NB4 (cell line): Measurements from ENCODE around the gene HES1.

Experiments used
- POLR2A ChIP-seq: IDR thresholded peaks from 2 replicates; pipeline ENCODE4 v1.6.1; 2011; ENCODE audit warnings: mild to moderate bottlenecking; ENCODE audit not compliant: insufficient read length; ENCODE audit errors: extremely low read depth
- TF ChIP-seq, protein P1 (sequence below): IDR thresholded peaks from one replicate; pipeline ENCODE4 v1.5.1; 2012; ENCODE audit warnings: low read depth, low read length
- TF ChIP-seq, protein P2 (sequence below): IDR thresholded peaks from 2 replicates; pipeline ENCODE4 v1.6.1; 2011; ENCODE audit warnings: low read depth, low read length

DNA sequence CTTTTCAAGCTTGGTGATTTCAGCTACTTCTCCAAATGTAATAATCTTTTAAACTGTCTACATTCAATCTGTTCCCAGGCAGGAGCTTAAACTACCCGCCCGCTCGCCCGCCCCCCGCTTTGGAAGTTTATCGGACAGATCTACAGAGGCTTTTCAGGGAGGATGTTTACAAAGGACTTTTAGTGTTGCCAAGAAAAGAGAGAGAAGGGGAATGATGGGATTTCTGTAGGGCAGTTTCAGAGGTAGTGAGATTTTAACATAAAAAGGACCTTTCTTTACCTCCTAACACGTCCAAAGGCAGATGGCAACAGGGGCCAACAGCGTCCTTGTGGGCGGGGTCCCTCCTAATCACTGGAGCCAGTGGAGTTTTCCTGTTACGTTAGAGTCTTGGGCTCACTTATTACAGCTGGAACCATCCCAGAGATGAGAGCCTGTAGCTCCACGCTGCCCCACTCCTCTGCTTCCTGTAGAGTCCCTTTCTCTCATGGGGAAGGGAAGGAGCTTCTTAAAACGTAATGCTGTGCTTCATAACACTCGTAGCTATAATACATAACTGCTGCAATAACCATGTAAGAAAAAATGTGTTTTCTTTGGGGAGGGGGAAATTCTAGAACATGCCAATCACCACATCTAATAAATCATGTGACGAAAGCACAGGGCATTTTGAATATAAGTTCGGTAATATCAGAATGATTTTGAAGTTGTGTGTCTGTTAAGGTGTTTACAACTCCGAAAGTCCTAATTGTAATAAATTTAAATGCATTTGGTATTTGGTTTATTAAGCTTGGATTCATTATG, 30.9 kb downstream of the HES1 start:
- no peak for TF ChIP-seq POLR2A
- TF ChIP-seq, protein P1, sequence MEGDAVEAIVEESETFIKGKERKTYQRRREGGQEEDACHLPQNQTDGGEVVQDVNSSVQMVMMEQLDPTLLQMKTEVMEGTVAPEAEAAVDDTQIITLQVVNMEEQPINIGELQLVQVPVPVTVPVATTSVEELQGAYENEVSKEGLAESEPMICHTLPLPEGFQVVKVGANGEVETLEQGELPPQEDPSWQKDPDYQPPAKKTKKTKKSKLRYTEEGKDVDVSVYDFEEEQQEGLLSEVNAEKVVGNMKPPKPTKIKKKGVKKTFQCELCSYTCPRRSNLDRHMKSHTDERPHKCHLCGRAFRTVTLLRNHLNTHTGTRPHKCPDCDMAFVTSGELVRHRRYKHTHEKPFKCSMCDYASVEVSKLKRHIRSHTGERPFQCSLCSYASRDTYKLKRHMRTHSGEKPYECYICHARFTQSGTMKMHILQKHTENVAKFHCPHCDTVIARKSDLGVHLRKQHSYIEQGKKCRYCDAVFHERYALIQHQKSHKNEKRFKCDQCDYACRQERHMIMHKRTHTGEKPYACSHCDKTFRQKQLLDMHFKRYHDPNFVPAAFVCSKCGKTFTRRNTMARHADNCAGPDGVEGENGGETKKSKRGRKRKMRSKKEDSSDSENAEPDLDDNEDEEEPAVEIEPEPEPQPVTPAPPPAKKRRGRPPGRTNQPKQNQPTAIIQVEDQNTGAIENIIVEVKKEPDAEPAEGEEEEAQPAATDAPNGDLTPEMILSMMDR = no peak
- TF ChIP-seq, protein P2, sequence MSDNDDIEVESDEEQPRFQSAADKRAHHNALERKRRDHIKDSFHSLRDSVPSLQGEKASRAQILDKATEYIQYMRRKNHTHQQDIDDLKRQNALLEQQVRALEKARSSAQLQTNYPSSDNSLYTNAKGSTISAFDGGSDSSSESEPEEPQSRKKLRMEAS = peak; percentile 45
